HG02642 (cell line): ENCODE data around the gene CTBP1.

Experiments
- ATAC-seq: cut with Tn5 transposase; IDR thresholded peaks from one replicate; pipeline ENCODE4 v1.9.1; 2021; ENCODE audit warnings: mild to moderate bottlenecking; ENCODE audit not compliant: unreplicated experiment, poor library complexity

CTBP1 gene

DNA sequence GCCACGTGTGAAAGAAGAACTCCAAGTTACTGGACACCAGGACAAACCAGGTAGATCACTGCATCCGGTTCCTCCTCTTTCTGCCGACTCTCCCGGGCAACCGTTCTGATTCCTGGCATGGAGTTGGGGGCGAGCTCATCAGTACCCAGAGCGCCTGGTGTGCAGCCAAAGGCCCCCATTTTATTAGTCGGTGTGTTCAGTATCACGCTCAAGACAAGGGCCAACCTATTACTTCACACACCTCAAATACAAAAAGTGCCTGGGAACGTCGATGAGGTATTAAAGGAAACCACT lies 2.8 kb upstream of the CTBP1 start:
- no peak for ATAC-seq

DNA sequence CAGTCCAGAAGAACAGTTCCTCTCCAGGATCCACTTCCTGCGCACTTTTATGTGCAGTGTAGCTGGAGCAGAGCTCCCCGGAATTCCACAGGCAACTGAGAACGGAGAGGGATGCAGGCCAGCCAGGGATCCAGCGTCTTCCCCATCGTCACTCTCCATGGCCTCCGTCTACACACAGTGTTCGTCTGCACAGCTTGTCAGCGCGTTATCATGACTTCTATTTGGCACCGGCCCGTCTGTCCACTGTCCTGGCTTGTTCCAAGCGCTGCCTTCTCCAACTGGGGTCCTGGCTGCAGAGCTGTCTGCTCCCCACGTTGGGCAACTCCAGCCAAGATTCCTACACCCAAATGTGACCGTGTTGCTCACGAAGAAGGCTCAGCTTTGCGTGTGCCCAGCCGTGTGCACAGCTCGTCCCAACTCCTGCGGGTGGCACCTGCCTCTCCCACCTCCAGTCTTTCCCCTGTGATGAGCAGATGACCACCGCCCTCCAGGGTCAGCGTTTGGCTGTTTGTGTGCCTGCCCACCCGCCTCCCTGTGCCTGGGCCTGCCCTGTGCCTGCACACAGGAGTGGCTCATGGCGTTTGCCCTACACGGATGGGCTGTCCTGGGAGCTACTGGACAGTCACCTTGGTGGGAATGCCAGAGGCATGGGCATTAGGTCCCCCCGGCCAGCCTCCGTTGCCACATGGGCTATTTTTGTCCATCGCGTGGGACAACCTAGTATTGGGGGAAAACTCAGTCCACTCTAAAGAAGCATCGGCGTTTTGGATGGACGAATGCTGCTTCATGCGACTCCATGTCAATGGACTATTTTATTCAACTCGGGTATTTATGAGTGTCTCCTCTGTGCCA lies 2.2 kb upstream of the CTBP1 start:
- no peak for ATAC-seq

DNA sequence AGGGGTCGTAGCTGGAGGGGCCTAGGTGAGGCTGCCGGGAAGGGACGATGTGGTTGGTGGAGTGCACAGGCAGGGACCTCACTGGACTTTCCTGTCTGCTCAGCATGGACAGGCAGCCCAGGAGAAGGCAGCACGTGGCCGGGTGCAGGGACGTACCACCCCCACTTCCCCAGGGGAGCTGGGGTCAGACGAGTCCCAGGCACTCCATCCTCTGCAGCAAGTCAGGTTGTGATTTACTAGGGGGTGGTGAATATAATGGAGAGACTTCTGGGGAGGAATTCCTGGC lies 1.5 kb upstream of the CTBP1 start:
- no peak for ATAC-seq

DNA sequence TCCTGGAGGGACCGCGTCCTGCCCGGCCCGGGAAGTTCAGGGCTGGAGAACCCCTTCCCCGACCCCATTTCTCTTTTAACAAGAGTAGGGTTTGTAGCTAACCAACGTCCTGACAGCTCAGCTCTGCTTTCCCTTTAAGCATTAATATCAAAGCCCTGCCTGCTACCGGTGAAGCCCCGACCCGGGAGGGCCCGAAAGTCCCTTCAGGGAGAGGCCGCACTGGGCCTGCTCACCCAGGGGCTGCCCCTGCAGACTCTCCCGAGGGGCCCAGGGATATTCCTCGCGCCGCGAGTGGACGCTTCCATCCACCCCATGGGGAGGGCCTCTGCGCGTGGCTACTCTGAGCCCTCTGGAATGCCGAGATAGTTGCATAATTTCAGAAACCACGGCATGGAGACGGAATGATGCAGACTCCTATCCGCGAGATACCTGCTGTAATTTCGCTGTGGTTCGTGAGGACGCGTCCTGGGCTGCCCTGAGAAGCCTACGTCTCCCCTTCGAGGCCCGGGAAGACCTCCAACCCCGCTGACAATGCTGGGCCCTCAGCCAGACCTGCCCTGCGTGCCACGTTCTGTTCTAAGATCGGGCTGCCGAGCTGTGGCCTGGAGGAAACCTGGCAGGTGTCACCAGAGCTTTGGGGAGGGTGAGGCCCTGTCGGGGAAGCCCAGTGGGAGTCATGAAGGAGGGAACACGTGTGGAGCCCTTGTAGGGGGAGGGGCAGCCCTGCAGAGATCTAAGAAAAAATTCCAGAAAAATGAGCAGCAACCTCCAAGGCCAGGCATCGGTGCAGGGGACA lies 999 bp upstream of the CTBP1 start:
- peak; percentile 3 for ATAC-seq

DNA sequence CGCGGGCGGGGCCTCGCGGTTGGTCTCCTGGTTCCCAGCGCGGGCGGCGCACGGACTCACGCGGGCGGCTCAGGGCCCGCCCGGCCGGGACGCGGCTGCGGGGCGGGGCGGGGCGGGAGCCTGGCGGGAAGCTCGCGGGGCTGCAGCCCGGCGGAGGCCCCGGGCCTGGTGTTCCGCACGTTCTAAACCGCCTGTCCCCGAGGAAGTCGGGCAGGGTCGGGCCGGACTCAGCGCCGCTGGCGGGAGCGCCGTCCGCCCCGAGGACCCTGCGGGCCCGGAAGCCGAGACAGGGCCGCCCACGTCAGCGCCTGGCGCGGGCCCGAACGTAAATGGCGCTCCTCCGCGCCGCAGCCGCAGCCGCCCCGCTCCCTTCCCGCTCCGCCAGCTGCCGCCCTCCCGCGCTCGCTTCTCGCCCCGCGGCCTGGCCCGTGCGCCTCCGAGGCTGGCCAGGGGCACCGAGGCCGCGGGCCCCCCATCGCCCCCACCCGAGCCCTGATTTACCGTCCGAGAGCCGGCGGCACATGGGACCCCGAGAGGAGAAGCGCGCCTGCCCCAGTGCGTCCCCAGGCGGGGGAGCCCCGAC lies 309 bp upstream of the CTBP1 start:
- ATAC-seq: peak; percentile 65

DNA sequence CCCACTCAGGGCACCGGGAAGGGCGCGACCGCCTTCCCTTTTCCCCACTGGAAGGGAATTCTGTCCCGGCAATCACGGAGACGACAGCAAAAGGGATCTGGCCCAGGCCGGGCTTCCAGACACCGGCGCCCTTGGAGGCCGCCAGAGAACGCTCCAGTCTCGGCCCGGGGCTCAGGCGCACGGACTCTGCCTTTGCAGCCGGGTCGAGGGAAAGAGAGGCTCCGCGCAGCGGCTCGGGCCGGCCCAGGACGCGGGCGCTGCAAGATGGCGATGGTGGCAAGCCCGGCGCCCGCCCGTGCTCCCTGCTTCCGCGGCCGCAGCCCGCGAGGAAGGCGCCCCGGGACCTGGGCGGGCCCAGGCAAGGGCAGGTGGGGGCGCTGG lies 1.1 kb downstream of the CTBP1 start:
- ATAC-seq: peak; percentile 19

DNA sequence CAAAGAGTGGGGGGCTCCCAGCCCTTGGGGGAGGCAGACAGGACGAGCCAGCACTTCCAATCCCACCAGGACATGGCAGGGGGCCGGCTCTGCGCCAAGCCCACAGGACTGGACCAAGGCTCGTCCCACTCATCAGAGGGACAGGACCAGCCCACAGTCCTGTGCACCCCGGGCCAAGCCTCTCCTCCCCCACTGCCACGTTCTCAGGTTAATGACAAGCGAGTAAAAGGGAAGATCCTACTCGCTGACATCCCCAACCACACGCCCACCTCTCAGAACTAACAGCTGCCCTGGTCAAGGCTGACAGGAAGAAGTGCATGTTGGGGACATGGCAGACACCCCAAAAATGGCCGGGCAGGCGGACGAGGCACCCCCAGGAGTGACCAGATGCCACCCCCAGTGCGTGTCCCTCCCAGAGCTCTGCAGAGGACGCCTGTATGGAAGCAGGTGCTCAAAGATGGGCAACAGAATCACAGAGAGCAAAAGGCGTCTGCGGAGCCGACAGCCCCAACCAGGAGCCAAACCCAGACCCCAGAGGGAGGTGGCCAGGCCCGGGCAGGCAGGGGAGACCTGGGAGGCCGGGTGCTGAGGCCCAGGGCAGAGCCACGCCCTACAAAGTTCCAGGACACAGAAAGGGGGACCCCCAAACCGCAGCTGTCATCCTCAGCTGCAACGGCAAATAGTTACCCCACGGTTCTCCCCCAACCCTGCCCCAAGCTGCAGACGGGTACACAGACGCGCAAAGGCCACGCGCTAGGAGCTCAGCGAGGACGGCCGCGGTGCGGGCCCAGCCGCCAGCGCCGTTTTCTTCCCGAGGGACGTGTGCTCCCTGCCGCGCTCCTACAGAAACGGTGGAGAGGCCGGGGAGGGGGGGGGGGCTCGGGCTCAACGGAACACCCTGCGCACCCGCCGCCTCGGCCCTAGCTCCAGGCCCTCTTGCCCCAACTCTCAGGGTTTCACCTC lies 1.7 kb downstream of the CTBP1 start:
- no peak for ATAC-seq

DNA sequence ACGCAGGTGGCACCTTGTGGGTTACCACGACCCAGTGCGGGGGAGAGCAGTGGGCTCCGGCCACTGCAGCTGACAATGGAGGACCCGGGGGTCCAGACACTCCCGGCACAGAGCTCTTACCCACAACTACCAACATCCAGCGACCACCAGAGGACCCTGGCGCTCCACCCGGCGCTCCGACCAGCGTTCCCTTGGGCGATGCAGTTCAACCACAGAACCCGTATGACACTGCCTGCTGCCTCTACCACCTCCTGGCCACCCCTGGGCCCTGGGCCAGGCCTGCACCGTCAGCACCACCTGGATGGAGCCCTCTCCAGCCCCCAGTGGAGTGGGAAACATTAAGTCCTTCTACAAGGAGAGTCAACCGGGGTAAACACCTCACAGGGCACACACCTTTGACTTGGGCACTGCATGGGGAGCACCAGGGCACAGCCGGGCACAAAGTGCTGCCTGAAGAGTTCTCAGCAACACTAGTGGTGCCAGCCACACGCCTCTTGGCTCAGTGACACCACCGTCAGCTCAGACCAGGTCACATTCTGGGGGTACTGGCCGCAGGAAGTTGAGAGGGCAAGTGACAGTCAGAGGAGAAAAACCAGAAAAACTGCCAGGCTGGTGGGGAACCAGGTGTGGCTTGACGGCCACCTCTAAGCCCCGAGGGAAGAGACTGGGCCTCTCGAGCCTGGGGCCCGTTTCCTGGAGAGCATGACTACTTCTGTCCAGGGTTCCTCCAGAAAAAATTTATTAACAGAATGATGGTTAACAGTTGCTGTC lies 2.6 kb downstream of the CTBP1 start:
- no peak for ATAC-seq

DNA sequence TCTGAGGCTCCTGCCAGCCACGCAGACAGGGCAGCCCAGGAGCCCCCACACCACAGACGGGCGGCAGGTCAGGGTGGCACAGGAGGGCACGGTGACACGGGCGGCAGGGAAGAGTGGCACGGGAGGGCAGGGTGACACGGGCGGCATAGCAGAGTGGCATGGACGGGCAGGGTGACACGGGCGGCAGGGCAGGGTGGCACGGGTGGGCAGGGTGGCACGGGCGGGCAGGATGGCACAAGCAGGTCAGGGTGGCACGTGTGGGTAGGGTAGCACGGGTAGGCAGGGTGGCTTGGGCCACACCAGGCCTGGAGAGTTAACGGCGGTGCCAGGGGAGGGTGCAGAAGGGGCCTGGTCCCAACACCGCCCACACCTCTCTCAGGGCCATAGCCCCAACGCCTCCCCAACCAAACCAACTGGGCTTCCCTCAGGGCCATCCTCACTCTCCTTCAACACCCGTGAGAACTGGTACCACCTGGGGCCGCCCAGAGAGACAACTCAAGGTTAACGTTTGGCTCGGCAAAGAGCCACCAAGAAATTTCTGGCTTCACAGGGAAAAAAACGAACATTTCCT lies 3.4 kb downstream of the CTBP1 start:
- no peak for ATAC-seq

DNA sequence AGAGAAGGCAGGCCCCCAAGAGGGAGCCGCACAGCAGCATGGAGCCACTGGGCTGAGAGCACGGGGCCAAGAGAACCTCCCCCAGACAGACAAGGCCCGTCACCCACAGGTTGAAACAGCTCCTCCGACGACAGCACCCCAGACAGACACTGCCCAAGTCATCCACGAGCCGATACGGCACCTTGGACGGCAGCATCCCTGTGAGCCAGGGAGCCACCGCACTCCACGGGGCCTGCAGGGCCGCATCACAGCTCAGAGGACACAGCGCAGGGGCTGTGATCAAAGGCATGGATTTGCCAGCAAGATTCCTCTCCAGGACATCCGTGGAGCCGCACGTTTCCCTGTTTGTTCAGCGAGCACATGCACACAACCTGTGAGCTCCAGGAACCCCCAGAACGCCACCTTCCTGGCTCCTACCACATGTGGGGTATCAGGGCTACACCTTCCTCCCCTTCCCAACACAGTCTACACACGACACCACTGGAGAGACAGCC lies 3.9 kb downstream of the CTBP1 start:
- no peak for ATAC-seq

DNA sequence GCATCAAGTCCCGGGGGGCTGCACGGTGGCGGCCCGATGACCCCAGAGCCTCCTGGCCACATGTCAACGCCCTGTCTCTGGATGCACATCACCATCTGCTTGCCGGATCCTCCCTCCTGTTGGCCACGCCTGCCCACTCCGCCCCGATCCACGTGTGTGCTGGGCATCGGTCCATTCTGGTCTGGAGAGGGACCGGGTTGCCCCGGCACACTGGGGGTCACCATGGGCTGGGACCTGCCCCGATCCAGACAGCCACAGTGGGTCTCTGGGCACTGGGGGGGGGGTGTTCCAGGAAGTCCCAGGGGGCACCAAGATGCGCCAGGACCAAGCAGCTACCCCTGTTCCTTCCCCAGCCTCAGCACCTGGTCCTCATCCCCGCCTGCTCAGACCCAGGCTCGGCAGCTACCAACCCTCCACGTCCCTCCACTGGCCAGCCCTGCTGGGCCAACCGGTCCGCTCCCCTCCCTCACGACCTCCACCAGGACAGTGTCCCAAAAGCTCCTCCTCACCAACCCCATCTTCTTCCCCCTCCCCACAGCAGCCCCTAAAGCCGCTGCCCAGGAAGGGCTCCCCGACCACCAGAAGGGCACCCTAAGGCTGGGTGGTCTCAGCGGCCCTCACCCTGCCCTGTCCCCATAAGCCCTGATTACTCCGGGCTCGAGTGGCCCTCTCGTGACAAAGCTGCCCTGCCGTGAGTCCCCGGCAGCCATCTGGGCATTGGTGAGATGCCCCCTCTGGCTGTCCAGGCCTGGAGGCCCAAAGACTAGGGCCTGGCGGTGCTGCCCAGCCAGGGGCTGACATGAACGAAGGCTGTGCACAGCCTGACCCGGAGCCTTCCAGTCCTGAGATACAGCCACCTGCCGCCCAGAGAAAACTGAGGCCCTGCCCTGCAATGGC lies 4.6 kb downstream of the CTBP1 start:
- no peak for ATAC-seq

DNA sequence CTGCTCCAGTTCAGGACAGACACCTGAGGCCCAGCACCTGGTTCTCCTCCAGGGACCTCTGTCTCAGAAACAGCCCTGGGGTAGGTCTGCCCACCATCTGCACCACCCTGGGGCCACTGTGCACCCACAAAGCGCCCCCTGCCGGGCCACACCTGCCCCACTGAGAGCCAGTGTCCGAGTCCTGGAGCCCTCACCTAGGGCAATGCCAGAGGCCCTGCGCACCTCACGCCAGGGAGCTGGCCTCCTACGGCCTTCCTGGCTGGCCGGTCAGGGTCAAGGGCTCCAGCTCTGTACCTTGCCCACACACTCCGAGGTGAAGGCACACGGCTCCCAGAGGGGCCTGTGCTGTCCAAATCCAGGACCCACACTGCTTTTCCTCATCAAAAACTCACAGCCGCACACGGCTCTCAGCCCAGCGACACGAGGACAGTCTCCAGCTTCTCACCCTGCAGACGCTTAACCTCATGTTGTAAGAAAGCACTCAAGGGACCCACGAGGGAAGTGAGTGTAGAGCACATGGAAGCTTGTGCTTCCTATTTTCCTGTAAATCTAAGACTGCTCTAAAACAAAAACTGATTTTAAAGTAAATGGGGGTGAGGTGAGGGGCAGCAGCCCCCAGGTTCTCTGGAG lies 5.4 kb downstream of the CTBP1 start:
- ATAC-seq: no peak

DNA sequence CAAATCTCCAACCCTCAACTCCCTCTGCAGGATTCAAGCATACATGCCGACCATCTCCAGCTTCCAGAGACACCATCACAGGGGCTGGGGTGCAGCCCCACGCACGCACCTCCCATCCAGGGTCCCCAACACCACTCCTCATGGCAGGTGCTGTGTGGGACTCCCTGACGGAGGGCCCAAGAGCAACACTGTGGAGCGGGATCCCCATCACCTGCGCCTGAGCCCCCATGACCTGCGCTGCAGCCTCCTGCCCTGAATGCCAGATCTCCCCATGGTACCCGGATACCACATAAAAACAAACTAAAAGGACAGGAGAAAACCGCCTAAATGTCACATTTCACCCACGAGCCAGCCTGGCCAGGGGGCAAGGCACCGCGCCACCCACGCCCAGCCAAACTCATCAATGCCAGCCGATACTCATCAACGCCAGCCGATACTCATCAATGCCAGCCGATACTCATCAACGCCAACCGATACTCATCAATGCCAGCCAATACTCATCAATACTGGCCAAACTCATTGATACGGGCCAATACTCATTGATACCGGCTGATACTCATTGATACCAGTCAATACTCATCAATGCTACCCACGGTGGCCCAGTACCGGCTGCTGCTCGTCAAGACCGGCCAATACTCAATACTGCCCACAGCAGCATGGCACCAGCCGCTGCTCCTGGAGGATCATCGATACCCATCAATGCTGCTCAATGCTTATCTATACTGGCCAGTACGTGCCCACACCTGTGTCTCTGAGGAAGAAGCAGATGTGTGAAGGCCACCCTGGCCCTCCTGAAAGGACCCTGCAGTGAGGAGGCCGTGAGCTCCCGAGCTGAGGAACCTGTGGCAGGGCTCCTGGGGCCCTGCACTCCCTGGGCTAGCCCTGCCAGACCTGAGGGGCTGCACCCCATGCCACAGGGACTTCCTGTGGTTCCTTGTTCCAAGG lies 6.2 kb downstream of the CTBP1 start:
- ATAC-seq: no peak

DNA sequence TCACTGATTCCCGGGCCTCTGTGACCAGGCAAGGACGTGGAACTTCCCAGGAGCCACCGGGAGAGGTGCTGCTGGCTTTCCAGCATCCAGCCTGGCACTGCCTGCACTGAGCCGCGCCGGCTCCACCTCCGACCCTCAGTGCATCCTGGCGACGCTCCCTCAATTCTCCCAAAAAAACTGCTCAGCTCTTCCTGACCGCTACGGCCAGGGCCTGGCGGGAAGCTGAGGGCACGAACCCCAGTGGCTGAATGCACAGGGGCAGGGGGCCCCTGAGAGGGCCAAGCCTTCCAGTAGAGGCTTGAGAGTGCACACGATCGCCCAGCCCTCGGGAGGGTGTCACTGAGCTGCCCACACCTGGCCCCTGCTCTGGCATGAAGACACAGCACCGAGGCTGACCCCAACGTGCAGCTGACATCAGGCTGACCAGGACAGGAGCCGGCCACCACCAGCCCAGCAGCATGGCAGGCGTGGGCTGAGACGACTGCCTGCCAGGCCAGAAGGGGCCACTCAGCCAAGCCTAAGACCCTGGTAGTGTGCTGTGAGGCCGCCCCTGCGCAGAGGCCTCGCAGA lies 6.9 kb downstream of the CTBP1 start:
- no peak for ATAC-seq

DNA sequence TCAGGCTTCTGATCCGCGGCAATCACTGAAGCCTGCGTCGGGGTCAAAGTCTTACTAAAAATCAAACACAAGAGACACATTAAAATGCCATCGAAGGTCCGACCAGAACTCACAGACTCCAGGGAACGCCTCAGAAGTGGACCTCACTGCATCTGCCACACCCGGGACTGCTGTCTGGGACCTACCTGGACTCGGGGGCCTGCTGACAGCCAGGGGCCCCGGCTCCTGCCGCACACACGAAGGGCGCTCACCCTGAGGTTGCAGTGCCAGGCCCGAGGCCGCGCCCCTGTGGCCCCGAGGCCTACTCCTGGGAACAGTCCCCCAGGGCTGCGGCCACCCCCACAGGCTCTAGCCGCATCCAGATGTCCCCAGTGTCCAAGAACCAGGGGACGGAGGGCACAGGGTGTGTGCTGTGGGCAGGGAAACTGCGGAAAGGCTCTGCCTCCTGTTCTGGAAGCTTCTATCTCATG lies 7.4 kb downstream of the CTBP1 start:
- no peak for ATAC-seq

DNA sequence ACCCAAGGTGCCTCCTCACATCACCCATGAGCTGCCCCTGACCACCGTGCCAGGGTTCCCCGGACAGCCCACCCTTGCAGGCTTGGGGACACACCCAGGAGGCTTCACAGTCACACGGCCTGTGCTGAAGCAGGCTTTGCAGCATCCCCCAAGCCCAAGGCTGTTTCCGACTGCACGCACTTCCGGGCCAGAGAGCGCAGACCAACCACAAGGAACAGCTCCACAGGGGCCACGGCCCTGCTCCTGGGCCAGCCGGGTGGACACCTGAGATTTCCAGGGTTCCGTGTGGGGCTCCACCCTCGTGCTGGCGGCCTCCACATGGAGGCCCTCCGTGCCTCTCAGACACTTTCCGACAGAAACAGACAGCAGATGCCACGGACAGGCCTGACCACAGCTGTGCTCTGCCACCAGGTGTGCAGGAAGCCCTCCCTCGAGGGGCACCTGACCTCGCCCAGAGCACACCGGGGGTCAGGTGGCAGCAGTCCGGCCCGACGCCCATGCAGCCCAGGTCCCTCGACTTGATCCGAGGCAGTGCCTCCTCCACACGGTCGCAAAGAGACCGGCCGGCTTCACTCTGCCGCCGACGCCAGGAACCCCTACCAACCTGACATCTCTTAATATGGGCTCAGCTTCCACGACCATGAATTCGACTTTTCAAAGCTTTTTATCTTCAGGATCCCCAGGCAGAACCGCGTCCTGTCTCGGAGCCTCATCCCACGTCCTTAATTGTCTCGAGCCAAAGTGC lies 8.0 kb downstream of the CTBP1 start:
- no peak for ATAC-seq
